GM12873 (cell line): ENCODE results near the gene SRGAP3.

Experiments used
- TF ChIP-seq, protein P1 (sequence below): IDR thresholded peaks from 2 replicates; pipeline ENCODE4 v1.5.1; 2012; ENCODE audit warnings: low read depth, mild to moderate bottlenecking, moderate library complexity, low read length, control low read depth; ENCODE audit not compliant: insufficient read depth; ENCODE audit errors: missing control alignments

The SRGAP3 gene

DNA sequence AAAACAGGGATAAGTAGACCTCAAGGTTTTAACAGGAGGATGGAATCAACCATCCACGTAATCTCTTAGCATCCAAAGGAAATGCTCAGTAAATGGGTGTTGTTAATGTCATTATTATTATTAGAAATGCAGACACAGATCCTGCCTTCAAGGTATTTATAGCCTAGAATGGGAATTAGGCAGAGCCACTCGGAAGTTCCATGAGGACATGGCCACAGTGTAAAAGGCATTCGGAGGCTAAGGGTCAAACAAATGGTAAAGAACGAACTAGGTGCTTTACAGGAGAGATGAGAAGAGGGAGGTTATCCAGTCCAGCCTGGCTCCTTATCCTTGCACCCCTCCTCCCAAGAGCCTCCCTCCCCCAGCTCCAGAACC lies 65.0 kb downstream of the SRGAP3 start:
- TF ChIP-seq, protein P1, sequence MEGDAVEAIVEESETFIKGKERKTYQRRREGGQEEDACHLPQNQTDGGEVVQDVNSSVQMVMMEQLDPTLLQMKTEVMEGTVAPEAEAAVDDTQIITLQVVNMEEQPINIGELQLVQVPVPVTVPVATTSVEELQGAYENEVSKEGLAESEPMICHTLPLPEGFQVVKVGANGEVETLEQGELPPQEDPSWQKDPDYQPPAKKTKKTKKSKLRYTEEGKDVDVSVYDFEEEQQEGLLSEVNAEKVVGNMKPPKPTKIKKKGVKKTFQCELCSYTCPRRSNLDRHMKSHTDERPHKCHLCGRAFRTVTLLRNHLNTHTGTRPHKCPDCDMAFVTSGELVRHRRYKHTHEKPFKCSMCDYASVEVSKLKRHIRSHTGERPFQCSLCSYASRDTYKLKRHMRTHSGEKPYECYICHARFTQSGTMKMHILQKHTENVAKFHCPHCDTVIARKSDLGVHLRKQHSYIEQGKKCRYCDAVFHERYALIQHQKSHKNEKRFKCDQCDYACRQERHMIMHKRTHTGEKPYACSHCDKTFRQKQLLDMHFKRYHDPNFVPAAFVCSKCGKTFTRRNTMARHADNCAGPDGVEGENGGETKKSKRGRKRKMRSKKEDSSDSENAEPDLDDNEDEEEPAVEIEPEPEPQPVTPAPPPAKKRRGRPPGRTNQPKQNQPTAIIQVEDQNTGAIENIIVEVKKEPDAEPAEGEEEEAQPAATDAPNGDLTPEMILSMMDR, result no peak

DNA sequence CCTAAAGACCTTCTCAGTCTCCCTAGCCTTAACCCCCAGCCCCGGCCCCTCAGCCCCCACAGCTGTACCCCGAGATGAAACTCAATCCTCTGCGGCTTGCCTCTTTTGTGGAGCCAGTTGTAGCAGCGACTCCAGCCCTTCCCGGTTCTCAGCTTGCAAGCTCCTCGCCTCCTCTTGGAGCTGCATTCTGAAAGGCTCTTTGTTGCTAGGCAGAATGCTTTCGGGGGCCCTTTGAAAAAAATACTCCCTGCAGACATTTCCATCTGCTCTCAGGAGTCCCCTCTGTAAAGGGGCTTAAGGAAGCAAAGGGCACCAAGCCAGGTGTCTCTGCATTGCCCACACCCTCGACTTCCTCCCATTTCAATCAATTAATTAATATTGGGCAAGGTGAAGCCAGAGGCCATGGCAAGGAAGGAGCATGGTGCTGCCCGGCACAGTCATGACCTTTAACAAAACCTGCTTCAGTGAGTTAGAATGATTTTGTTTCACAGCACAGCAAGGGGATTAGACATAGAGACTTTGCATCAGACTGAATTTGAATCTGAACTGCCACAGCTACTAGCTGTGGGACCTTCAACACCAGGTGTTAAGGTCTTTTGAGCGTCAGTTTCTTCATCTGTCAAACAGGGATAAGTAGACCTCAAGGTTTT lies 65.5 kb downstream of the SRGAP3 start:
- TF ChIP-seq, protein P1, result no peak

DNA sequence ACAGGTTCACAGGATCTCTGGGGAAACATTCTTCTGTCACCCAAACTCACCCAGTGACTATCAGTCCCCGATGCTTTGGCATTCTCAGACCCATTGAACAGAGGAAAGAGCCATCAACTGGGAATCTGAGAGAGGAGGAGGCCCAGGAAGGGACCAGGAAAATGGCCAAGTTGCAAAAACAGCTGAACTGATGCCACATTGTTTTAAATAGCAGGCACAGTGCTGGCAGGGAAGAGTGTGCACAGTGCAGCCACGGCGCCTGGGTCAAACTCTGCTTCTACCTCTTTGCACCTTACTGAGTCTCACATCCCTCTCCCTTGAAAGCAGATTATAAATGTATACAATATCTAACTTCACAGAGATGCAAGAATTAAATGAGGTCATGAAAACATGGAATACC lies 66.4 kb downstream of the SRGAP3 start:
- TF ChIP-seq, protein P1, result no peak

DNA sequence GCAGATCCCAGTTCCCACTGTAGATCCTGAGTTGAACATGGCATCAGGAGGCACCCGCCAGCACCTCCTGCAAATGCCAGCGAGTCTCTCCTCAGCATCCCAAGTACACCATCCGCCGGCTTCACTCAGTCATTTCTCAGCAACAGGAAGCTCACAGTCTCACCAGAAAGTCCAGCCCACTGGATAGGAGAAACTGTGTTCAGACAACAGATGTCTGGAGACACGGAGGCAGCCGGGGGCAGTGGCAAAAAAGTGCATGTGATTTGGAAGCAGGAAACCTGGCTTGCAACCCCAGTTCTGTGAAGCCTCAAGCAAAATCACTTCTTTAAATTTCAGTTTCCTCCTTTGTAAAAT lies 68.7 kb downstream of the SRGAP3 start:
- TF ChIP-seq, protein P1, result no peak

DNA sequence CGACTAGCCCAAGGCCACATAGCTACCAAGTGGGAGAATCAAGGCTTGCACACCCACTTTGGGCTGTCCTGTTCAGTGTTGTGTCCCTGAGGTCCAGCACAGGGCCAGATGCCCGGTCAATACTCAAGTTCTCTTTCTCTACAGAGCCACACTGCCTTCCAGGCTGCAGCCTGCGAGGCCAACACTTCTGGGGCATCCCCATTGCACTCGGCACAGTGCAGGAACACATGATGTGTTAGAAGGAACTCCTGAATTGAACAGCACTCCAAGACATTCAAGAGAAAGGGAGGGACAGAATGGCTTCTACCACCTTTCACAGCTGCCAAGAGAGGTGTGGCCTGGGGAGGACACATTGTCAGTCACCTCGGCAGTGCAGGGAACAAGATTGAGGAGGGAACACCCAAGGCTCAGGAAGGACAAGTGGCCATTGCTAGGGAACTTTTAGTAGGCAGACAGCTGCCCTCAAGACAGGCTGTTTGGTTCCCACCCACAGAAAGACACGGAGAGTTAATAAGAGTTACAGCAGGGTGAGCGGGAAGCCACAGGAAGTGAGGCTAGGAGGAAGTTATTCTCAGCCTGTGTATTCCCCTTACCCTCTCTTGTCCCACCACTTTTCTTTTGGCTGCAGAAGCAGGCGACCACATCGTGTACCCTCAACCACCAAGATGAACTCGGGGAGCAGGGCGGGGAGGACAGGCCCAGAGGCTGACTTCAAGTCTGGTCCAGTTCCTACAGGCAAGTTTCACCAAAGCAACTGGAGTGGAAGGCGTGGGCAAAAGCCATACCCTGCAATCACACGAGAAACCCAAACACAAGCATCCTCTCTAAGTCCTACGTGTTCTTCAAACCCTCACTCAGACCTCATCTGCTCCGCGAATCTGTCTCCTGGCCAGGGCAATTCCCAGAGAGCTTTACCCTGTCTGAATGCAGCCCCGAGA lies 69.4 kb downstream of the SRGAP3 start:
- TF ChIP-seq, protein P1, result no peak

DNA sequence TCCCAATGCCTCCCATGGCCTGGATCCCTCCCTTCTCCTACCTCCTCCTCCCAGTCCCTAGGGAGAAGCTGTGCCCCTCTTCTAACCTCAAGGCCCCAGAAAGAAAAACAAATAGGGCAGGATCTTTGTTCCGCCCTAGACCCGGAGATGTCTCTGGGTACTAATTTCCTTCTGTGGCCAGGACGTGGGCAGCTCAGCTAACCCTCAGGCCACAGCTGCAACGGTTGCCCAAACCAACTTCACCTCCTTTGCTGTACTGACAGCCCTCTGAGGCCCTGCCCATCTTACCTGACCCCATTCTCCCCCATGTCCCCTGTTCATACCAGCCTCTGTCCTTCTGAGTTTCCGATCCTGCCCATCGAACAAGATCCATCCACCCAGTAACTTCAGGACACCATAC lies 70.7 kb downstream of the SRGAP3 start:
- TF ChIP-seq, protein P1, result no peak

DNA sequence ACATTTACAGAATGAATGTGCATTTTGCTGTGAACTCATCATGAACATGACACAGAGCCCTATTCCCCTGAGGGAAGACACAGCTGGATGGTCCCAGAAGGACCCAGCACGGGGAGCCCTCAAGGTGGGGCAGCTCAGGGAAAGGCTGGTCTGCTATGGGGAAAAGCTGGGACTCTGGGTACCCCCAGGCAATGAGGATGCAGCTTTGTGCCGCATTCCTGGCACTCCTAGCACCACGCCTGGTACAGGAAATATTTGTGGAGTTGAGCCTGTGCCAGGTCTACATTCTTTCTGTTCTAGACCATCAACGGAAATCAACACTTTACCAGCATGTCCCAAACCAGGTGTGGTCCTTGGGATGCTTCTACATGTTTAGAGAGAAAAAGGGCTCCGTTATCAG lies 74.0 kb downstream of the SRGAP3 start:
- TF ChIP-seq, protein P1, result no peak
